ENCODE measurements around the gene TJP3.

GRCh38 chr19:3691372-3691716 is 16.8 kb upstream of the TJP3 start:
- TF ChIP-seq, protein P1, sequence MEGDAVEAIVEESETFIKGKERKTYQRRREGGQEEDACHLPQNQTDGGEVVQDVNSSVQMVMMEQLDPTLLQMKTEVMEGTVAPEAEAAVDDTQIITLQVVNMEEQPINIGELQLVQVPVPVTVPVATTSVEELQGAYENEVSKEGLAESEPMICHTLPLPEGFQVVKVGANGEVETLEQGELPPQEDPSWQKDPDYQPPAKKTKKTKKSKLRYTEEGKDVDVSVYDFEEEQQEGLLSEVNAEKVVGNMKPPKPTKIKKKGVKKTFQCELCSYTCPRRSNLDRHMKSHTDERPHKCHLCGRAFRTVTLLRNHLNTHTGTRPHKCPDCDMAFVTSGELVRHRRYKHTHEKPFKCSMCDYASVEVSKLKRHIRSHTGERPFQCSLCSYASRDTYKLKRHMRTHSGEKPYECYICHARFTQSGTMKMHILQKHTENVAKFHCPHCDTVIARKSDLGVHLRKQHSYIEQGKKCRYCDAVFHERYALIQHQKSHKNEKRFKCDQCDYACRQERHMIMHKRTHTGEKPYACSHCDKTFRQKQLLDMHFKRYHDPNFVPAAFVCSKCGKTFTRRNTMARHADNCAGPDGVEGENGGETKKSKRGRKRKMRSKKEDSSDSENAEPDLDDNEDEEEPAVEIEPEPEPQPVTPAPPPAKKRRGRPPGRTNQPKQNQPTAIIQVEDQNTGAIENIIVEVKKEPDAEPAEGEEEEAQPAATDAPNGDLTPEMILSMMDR (IDR thresholded peaks at IDR 0.05; ENCODE audit: low read length), result no peak
- TF ChIP-seq EZH2 (optimal IDR thresholded peaks at IDR 0.05; ENCODE audit: low read depth, low read length), result no peak
- TF ChIP-seq EZH2phosphoT487 (IDR thresholded peaks at IDR 0.05; ENCODE audit: low read length), result no peak
